Metanephros (tissue), 1 donor: ENCODE measurements around the gene PRMT6. TPM values are rescaled to one million over a fixed set of nuclear protein-coding genes. Genes with fewer than 3 reads are reported as not detected.

ENCODE experiments used
- total RNA-seq: library from RNA; depleted of rRNA; stranded (reverse); fragments of >200 nt; gene quantifications from one replicate; pipeline ENCODE4 v1.2.3, GENCODE V29; 2014

The PRMT6 gene
- 26.2 TPM for total RNA-seq

DNA sequence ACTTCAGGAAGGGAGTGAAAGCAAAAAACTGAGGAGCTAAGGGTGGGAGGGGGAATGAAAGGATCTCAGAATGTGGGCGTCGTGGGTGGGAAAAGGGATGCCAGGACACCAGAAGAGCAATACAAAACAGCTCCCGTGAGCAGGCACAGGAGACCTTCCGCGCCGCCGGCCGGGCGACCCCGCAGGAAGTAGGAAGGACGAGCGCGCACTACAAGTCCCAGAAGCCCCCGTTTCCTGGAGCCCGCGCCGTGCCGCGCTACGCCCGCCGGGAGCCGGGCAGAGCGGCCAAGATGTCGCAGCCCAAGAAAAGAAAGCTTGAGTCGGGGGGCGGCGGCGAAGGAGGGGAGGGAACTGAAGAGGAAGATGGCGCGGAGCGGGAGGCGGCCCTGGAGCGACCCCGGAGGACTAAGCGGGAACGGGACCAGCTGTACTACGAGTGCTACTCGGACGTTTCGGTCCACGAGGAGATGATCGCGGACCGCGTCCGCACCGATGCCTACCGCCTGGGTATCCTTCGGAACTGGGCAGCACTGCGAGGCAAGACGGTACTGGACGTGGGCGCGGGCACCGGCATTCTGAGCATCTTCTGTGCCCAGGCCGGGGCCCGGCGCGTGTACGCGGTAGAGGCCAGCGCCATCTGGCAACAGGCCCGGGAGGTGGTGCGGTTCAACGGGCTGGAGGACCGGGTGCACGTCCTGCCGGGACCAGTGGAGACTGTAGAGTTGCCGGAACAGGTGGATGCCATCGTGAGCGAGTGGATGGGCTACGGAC lies at the start of gene PRMT6:
Gene PRMT6, plus strand, starts transcription at position 249 of the 771 bp plus-strand sequence. Its CDS starts 42 bp downstream, at position 291.

Other genes starting within 250 kb of the PRMT6 start
- 14.3 TPM for gene NTNG1, start 84.4 kb downstream of the PRMT6 start, total RNA-seq